ENCODE data around the gene NTF4.

- TF ChIP-seq CTCF (conservative IDR thresholded peaks at IDR 0.05) (no peak), ZFX (IDR thresholded peaks at IDR 0.05) (no peak)
Observed at GRCh38 chr19:49061000-49061399, 3.6 kb downstream of the NTF4 start.

Data from C4-2B (cell line).